B cell (primary cell): ENCODE results near the gene MGME1. TPM values are rescaled to one million over a fixed set of nuclear protein-coding genes. Genes with fewer than 3 reads are reported as not detected.

Experiments
- ATAC-seq: fragments of 200-7000 bp; cut with Tn5 transposase; one replicate; pipeline ENCODE4 v1.10.0; 2021; ENCODE audit warnings: low read depth, mild to moderate bottlenecking, moderate number of reproducible peaks, moderate library complexity
- CTCF ChIA-PET: fragments of 350-600 bp; sonication (Branson Sonifier 250); formaldehyde crosslinking; loops from one replicate; lab custom pipeline; 2021; ENCODE audit warnings: antibody characterized with exemption, inconsistent platforms; lab: Charles Lee
- POLR2A ChIA-PET: fragments of 350-600 bp; sonication (Branson Sonifier 250); formaldehyde crosslinking; loops from one replicate; lab custom pipeline; 2021; ENCODE audit warnings: antibody characterized with exemption; lab: Charles Lee
- DNase-seq: peaks from one replicate; pipeline ENCODE4 v3.0.0; 2013
- H2AFZ ChIP-seq: 2 replicates; pipeline ENCODE4 v1.6.1; 2012; ENCODE audit warnings: mild to moderate bottlenecking, low read depth, low read length; ENCODE audit not compliant: insufficient read depth, poor library complexity, severe bottlenecking
- H3K27ac ChIP-seq, 2 donors: 1 replicate in 1 of 2; 2 replicates in 1 of 2; pipeline ENCODE4 v1.5.1; 2012 to 2013; ENCODE audit warnings: low read length in 2 of 2, mild to moderate bottlenecking in 2 of 2, moderate library complexity in 1 of 2
- H3K27me3 ChIP-seq, 4 experiments: fragments of 200-600 bp in 1 of 4; sonication (generic) in 1 of 4; replicated peaks in 1 of 4; 1 replicate in 2 of 4; 2 replicates in 2 of 4; pipeline versions ENCODE4 v1.6.1 to v1.7.0; 2013 to 2016; ENCODE audit warnings: low read length in 3 of 4, mild to moderate bottlenecking in 2 of 4, mixed read lengths in 1 of 4, moderate library complexity in 1 of 4; ENCODE audit not compliant: insufficient read depth in 4 of 4, control insufficient read depth in 3 of 4; ENCODE audit errors: control extremely low read depth in 1 of 4
- H3K36me3 ChIP-seq, 2 experiments: replicated peaks in 1 of 2; 1 replicate in 1 of 2; 2 replicates in 1 of 2; pipeline versions ENCODE4 v1.6.1 to v1.7.1; 2013; ENCODE audit warnings: low read length in 1 of 2; ENCODE audit not compliant: insufficient read depth in 2 of 2, control insufficient read depth in 1 of 2; ENCODE audit errors: control extremely low read depth in 1 of 2, extremely low read depth in 1 of 2
- H3K4me1 ChIP-seq, 2 donors: fragments of 200-600 bp in 1 of 2; sonication (generic) in 1 of 2; 1 replicate in 1 of 2; 2 replicates in 1 of 2; pipeline versions ENCODE4 v1.5.1 to v1.6.1; 2013 to 2017; ENCODE audit warnings: low read length in 2 of 2; ENCODE audit not compliant: control insufficient read depth in 2 of 2, insufficient read depth in 2 of 2
- H3K4me2 ChIP-seq: replicated peaks from 2 replicates; pipeline ENCODE3; 2012; ENCODE audit warnings: mild to moderate bottlenecking, low read depth, low read length; ENCODE audit not compliant: poor library complexity, severe bottlenecking
- H3K4me3 ChIP-seq, 5 experiments: fragments of 200-600 bp in 1 of 5; sonication (generic) in 1 of 5; 1 replicate in 3 of 5; 2 replicates in 2 of 5; pipeline versions ENCODE4 v1.5.1 to v1.7.0; 2011 to 2016; ENCODE audit warnings: low read length in 4 of 5, mild to moderate bottlenecking in 4 of 5, low read depth in 2 of 5, control low read depth in 1 of 5, moderate library complexity in 1 of 5; ENCODE audit not compliant: insufficient read depth in 1 of 5; ENCODE audit errors: control extremely low read depth in 1 of 5, extremely low read depth in 1 of 5
- H3K79me2 ChIP-seq: fragments of 200-600 bp; sonication (generic); one replicate; pipeline ENCODE4 v1.6.0; 2016; ENCODE audit warnings: low read length; ENCODE audit not compliant: control insufficient read depth, insufficient read depth
- H3K9ac ChIP-seq: fragments of 200-600 bp; sonication (generic); 2 replicates; pipeline ENCODE4 v1.6.1; 2017; ENCODE audit warnings: mild to moderate bottlenecking, low read length, moderate library complexity
- H3K9me3 ChIP-seq, 3 donors: one replicate each; pipeline versions ENCODE4 v1.6.1 to v1.7.1; 2013; ENCODE audit warnings: low read length in 2 of 3; ENCODE audit not compliant: control insufficient read depth in 2 of 3, insufficient read depth in 1 of 3; ENCODE audit errors: control extremely low read depth in 1 of 3
- H4K20me1 ChIP-seq: 2 replicates; pipeline ENCODE4 v1.6.0; 2012; ENCODE audit warnings: mild to moderate bottlenecking, low read length; ENCODE audit not compliant: insufficient read depth, control insufficient read depth, poor library complexity, severe bottlenecking
- H3K27ac Mint-ChIP-seq: one replicate; pipeline ENCODE4 v1.8.0; 2021; ENCODE audit warnings: mixed read lengths
- H3K27me3 Mint-ChIP-seq: one replicate; pipeline ENCODE4 v1.8.0; 2021; ENCODE audit warnings: mixed read lengths
- H3K4me1 Mint-ChIP-seq: one replicate; pipeline ENCODE4 v1.8.0; 2021; ENCODE audit warnings: mixed read lengths
- H3K4me3 Mint-ChIP-seq: one replicate; pipeline ENCODE4 v1.8.0; 2021; ENCODE audit warnings: mixed read lengths
- H3K9me3 Mint-ChIP-seq: one replicate; pipeline ENCODE4 v1.8.0; 2022; ENCODE audit warnings: mixed read lengths; ENCODE audit not compliant: insufficient read depth
- EZH2 ChIP-seq: IDR thresholded peaks from 2 replicates; pipeline ENCODE4 v1.6.1; 2012; ENCODE audit warnings: borderline replicate concordance, low read depth, mild to moderate bottlenecking, moderate library complexity, low read length; ENCODE audit not compliant: insufficient read depth, poor library complexity, severe bottlenecking
- WGBS: methylation state at CpG from one replicate; pipeline ENCODE4 v1.1.5; 2013; ENCODE audit warnings: missing lambda C conversion rate; ENCODE audit not compliant: insufficient coverage; 5-methylcytosine and 5-hydroxymethylcytosine counted together
- intact Hi-C: fragments of 100-400 bp; cut with micrococcal nuclease; formaldehyde crosslinking; loops from one replicate; pipeline ENCODE4 v1.10.0; 2022
- polyA plus RNA-seq: library from polyadenylated mRNA; depleted of rRNA; stranded (reverse); fragments of >200 nt; gene quantifications from 2 replicates; pipeline ENCODE4 v1.2.3, GENCODE V29; 2012
- total RNA-seq, 2 donors: library from RNA; stranded (reverse); fragments of 120-200 nt in 1 of 2; gene quantifications; 1 replicate in 1 of 2; 2 replicates in 1 of 2; pipeline versions ENCODE4 v1.2.3 to v1.2.4, GENCODE V29; 2013 to 2022
- TF ChIP-seq, protein P1 (sequence below): fragments of 200-600 bp; IDR thresholded peaks from one replicate; pipeline ENCODE4 v1.8.0; 2022; ENCODE audit warnings: antibody characterized with exemption, mild to moderate bottlenecking

Gene MGME1
- total and polyA plus RNA-seq, 2 donors (not counting 1 experiment from before 2014, with no cell fraction given): 29.8 to 33.2 TPM

DNA sequence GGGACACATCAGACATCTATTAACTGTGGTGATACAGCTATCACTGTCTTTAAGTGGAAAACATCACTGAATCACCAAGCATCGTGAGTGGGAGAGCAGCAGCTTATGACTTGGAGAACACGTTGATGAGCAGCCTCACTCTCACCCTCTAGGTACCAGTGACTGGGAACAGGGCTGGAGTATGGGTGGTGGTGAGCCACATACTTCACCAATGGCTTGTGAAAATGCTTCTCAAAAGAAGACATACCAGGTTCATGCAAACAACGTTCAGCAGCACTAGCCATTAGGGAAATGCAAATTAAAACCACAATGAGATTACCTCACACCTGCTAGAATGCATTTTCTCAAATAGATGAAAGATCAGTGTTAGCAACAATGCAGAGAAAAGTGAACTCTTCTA is 25.5 kb upstream of the MGME1 start:
- peaks cover 58% of the 10 kb centered on the region for H3K4me1 Mint-ChIP-seq
- peak; percentile 69 for ATAC-seq
- peaks cover 10% of the 10 kb centered on the region for H3K79me2 ChIP-seq
- POLR2A ChIA-PET: no interaction called here
- H3K4me1 ChIP-seq: peaks cover 33 to 39% of the 10 kb centered on the region in 2 donors
- H3K4me3 ChIP-seq: no peak overlapping the region
- peak; percentile 58 for DNase-seq
- no peaks in the 10 kb centered on the region for H3K27me3 ChIP-seq
- peak overlapping the region; percentile 24 for H3K4me3 Mint-ChIP-seq
- intact Hi-C loops: loop anchor here (1.0 kb wide), 2 partner anchors 26 to 53 kb away; partner anchors contain the start of gene MGME1
- peaks cover 9 to 65% of the 10 kb centered on the region in 2 experiments for H3K36me3 ChIP-seq
- H4K20me1 ChIP-seq: peaks cover 13% of the 10 kb centered on the region
- WGBS: no CpG with 5 or more reads among the region's 3 CpGs
- no peaks in the 10 kb centered on the region for H3K27me3 Mint-ChIP-seq
- peak overlapping the region; percentile 59 for H3K27ac Mint-ChIP-seq
- H3K4me2 ChIP-seq: peak overlapping the region; percentile 43
- H3K9ac ChIP-seq: no peak overlapping the region
- no peaks in the 10 kb centered on the region for H3K9me3 ChIP-seq
- H2AFZ ChIP-seq: no peak overlapping the region
- no peaks in the 10 kb centered on the region for H3K9me3 Mint-ChIP-seq
- H3K27ac ChIP-seq: peak overlapping the region; percentile 32 to 72
- TF ChIP-seq, protein P1, sequence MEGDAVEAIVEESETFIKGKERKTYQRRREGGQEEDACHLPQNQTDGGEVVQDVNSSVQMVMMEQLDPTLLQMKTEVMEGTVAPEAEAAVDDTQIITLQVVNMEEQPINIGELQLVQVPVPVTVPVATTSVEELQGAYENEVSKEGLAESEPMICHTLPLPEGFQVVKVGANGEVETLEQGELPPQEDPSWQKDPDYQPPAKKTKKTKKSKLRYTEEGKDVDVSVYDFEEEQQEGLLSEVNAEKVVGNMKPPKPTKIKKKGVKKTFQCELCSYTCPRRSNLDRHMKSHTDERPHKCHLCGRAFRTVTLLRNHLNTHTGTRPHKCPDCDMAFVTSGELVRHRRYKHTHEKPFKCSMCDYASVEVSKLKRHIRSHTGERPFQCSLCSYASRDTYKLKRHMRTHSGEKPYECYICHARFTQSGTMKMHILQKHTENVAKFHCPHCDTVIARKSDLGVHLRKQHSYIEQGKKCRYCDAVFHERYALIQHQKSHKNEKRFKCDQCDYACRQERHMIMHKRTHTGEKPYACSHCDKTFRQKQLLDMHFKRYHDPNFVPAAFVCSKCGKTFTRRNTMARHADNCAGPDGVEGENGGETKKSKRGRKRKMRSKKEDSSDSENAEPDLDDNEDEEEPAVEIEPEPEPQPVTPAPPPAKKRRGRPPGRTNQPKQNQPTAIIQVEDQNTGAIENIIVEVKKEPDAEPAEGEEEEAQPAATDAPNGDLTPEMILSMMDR: no peak
- no peak for TF ChIP-seq EZH2
- CTCF ChIA-PET: interaction anchor here (0.9 kb wide), 1 partner anchor 23 kb away, joined by 3 read pairs; no protein-coding TSS in a partner anchor

DNA sequence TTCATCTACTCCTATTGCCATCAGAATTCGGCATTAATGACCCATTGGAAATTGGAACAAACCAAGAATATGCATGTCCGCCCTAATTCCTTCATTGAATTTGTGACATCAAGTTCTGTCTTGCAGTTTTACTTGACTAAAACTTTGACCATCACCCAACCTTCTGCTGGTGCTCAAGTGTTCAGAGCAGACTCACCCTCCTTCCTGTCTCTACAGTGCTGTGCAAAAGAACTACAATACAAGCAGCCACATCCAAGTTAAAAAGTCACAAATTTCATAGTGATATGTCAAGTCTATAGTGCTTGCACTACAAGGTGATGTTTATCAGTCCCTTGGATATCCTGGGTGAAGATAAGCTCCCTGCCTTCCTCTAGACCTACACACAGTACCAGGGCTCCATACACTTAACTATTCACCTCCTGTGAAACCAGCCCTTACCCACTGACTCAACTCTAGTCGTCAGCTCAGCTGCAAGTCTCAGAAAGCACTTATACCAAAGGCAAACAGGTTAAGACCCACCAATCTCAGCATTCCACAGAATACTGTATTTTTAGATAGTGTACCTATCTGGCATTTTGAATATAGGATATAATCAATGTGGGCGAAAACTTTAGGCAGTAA is 23.9 kb upstream of the MGME1 start:
- Histone ChIP-seq H3K4me2 (no peak overlapping the region), H3K79me2 (peaks cover 21% of the 10 kb centered on the region), H3K4me3 (no peak overlapping the region), H3K36me3 (peaks cover 14 to 81% of the 10 kb centered on the region in 2 experiments), H3K9me3 (no peaks in the 10 kb centered on the region), H4K20me1 (peaks cover 13% of the 10 kb centered on the region), H3K27me3 (no peaks in the 10 kb centered on the region), H3K27ac (no peak overlapping the region), H3K9ac (no peak overlapping the region), H3K4me1 (peaks cover 22 to 28% of the 10 kb centered on the region in 2 donors), H2AFZ (no peak overlapping the region)
- ATAC-seq (no peak), DNase-seq (no peak)
- TF ChIP-seq EZH2: no peak
- TF ChIP-seq, protein P1: no peak
- Mint-ChIP-seq H3K27me3 (no peaks in the 10 kb centered on the region), H3K9me3 (no peaks in the 10 kb centered on the region), H3K4me3 (no peak overlapping the region), H3K4me1 (peaks cover 44% of the 10 kb centered on the region), H3K27ac (no peak overlapping the region)
- 91% methylated on average over 3 of the region's 4 CpGs for WGBS
- intact Hi-C loops: no loop called here
- ChIA-PET CTCF (interaction anchor here (0.8 to 1.5 kb wide), 2 partner anchors 10 to 13 kb away, joined by 3 to 4 read pairs; no protein-coding TSS in a partner anchor), POLR2A (interaction anchor here (1.0 kb wide), 1 partner anchor 54 kb away, joined by 3 read pairs; no protein-coding TSS in a partner anchor)
